Measurements from ENCODE around the gene MTCL1. TPM values are rescaled to one million over a fixed set of nuclear protein-coding genes. Genes with fewer than 3 reads are reported as not detected.

Gene MTCL1
- total RNA-seq, 1 donor from 2014 or later, result 50.5 TPM

GRCh38 chr18:8668381-8668780 is 37.0 kb upstream of the MTCL1 start:
- no peaks in the 10 kb centered on the region for H3K27me3 ChIP-seq (ENCODE audit: control insufficient read depth, insufficient read depth, low read length)
- H3K4me3 ChIP-seq (ENCODE audit: low read depth, low read length), result no peak overlapping the region
- no peak for DNase-seq (ENCODE audit: low read depth)
- no peaks in the 10 kb centered on the region for H3K36me3 ChIP-seq (ENCODE audit: control insufficient read depth, insufficient read depth, low read length)
- TF ChIP-seq CTCF (IDR thresholded peaks at IDR 0.05; ENCODE audit: insufficient read depth, low read length, poor library complexity, severe bottlenecking), result no peak

GRCh38 chr18:8669571-8669970 is 35.8 kb upstream of the MTCL1 start:
- Histone ChIP-seq H3K27me3 (ENCODE audit: control insufficient read depth, insufficient read depth, low read length) (no peaks in the 10 kb centered on the region), H3K4me3 (ENCODE audit: low read depth, low read length) (no peak overlapping the region), H3K36me3 (ENCODE audit: control insufficient read depth, insufficient read depth, low read length) (no peaks in the 10 kb centered on the region)
- DNase-seq (ENCODE audit: low read depth), result no peak
- TF ChIP-seq CTCF (IDR thresholded peaks at IDR 0.05; ENCODE audit: insufficient read depth, low read length, poor library complexity, severe bottlenecking), result no peak

GRCh38 chr18:8673256-8674209 is 31.8 kb upstream of the MTCL1 start:
- Histone ChIP-seq H3K27me3 (ENCODE audit: control insufficient read depth, insufficient read depth, low read length) (no peaks in the 10 kb centered on the region), H3K36me3 (ENCODE audit: control insufficient read depth, insufficient read depth, low read length) (no peaks in the 10 kb centered on the region), H3K4me3 (ENCODE audit: low read depth, low read length) (no peak overlapping the region)
- no peak for DNase-seq (ENCODE audit: low read depth)
- no peak for TF ChIP-seq CTCF (IDR thresholded peaks at IDR 0.05; ENCODE audit: insufficient read depth, low read length, poor library complexity, severe bottlenecking)

- no peak overlapping the region for H3K4me3 ChIP-seq (ENCODE audit: low read depth, low read length)
- H3K27me3 ChIP-seq (ENCODE audit: control insufficient read depth, insufficient read depth, low read length), result no peaks in the 10 kb centered on the region
- H3K36me3 ChIP-seq (ENCODE audit: control insufficient read depth, insufficient read depth, low read length), result no peaks in the 10 kb centered on the region
Measured at GRCh38 chr18:8675057-8675456, 30.3 kb upstream of the MTCL1 start.

GRCh38 chr18:8681196-8681595 is 24.2 kb upstream of the MTCL1 start:
- Histone ChIP-seq H3K27me3 (ENCODE audit: control insufficient read depth, insufficient read depth, low read length) (no peaks in the 10 kb centered on the region), H3K36me3 (ENCODE audit: control insufficient read depth, insufficient read depth, low read length) (no peaks in the 10 kb centered on the region), H3K4me3 (ENCODE audit: low read depth, low read length) (no peak overlapping the region)
- no peak for TF ChIP-seq CTCF (IDR thresholded peaks at IDR 0.05; ENCODE audit: insufficient read depth, low read length, poor library complexity, severe bottlenecking)
- no peak for DNase-seq (ENCODE audit: low read depth)

More at GRCh38 chr18:8675057-8675456, 30.3 kb upstream of the MTCL1 start:
- DNase-seq (ENCODE audit: low read depth), result no peak
- no peak for TF ChIP-seq CTCF (IDR thresholded peaks at IDR 0.05; ENCODE audit: insufficient read depth, low read length, poor library complexity, severe bottlenecking)
